GM13976 (cell line): ENCODE data around the gene CADM1.

Experiments
- DNase-seq: peaks from one replicate; pipeline ENCODE4 v3.0.0; 2012; ENCODE audit warnings: low spot score
- CTCF ChIP-seq: IDR thresholded peaks from 2 replicates; pipeline ENCODE4 v1.5.1; 2012; ENCODE audit warnings: borderline replicate concordance, mild to moderate bottlenecking; ENCODE audit not compliant: insufficient read depth; ENCODE audit errors: extremely low read depth, missing control alignments, control extremely low read depth
- in situ Hi-C: fragments of 300-500 bp; cut with MboI; formaldehyde crosslinking; loops from one replicate; pipeline ENCODE4 v1.12.0; 2022; ENCODE audit warnings: low sequenced_read_pairs, mixed read lengths, inconsistent platforms; ENCODE audit not compliant: unreplicated experiment

The CADM1 gene

GRCh38 chr11:115489466-115489865 is 14.7 kb downstream of the CADM1 start:
- no peak for TF ChIP-seq CTCF
- in situ Hi-C loops: no loop called here
- DNase-seq: no peak

- no peak for TF ChIP-seq CTCF
- DNase-seq: no peak
Measured at GRCh38 chr11:115488945-115489344, 15.3 kb downstream of the CADM1 start.

GRCh38 chr11:115481528-115481927 is 22.7 kb downstream of the CADM1 start:
- no peak for TF ChIP-seq CTCF
- in situ Hi-C loops: no loop called here
- no peak for DNase-seq

More at GRCh38 chr11:115488945-115489344, 15.3 kb downstream of the CADM1 start:
- in situ Hi-C loops: no loop called here

GRCh38 chr11:115480611-115481010 is 23.6 kb downstream of the CADM1 start:
- in situ Hi-C loops: no loop called here

GRCh38 chr11:115477410-115477809 is 26.8 kb downstream of the CADM1 start:
- DNase-seq: no peak
- in situ Hi-C loops: no loop called here
- TF ChIP-seq CTCF: no peak

More at GRCh38 chr11:115480611-115481010, 23.6 kb downstream of the CADM1 start:
- no peak for TF ChIP-seq CTCF
- no peak for DNase-seq

GRCh38 chr11:115476463-115477286 is 27.5 kb downstream of the CADM1 start:
- DNase-seq: no peak
- TF ChIP-seq CTCF: no peak
- in situ Hi-C loops: no loop called here
